Body of pancreas (tissue), 4 donors: ENCODE data around the gene BABAM2. TPM values are rescaled to one million over a fixed set of nuclear protein-coding genes. Genes with fewer than 3 reads are reported as not detected.

Experiments used
- ATAC-seq: fragments of 150-250 bp; one replicate; pipeline ENCODE4 v1.9.1; 2016
- DNase-seq, 4 donors: peaks; one replicate each; pipeline ENCODE4 v3.0.0-alpha.2; 2019
- H3K27ac ChIP-seq, 4 donors: fragments of 200-600 bp; sonication (generic); 1 replicate in 3 of 4; 2 replicates in 1 of 4; pipeline versions ENCODE4 v1.5.1 to v1.6.1; 2016 to 2019; ENCODE audit warnings: mild to moderate bottlenecking in 1 of 4, mixed read lengths in 1 of 4, moderate library complexity in 1 of 4
- H3K27me3 ChIP-seq, 2 donors: fragments of 200-600 bp; sonication (generic); one replicate each; pipeline ENCODE4 v1.6.0; 2016; ENCODE audit warnings: mild to moderate bottlenecking in 1 of 2
- H3K36me3 ChIP-seq, 2 donors: fragments of 200-600 bp; sonication (generic); replicated peaks in 1 of 2; 2 replicates each; pipeline ENCODE4 v1.5.1; 2016; ENCODE audit warnings: low read depth in 2 of 2; ENCODE audit not compliant: insufficient read depth in 1 of 2
- H3K4me1 ChIP-seq: fragments of 200-600 bp; sonication (generic); one replicate; pipeline ENCODE4 v1.6.0; 2016
- H3K4me3 ChIP-seq, 2 donors: fragments of 200-600 bp; sonication (generic); 1 replicate in 1 of 2; 2 replicates in 1 of 2; pipeline ENCODE4 v1.5.1; 2016 to 2019
- H3K9me3 ChIP-seq, 3 donors: fragments of 200-600 bp; sonication (generic); 1 replicate in 2 of 3; 2 replicates in 1 of 3; pipeline ENCODE4 v1.5.1; 2016
- CTCF ChIP-seq, 7 experiments: fragments of 450-650 bp in 4 of 7; fragments of 200-600 bp in 3 of 7; sonication (generic) in 3 of 7; IDR thresholded peaks; one replicate each; pipeline ENCODE4 v1.5.1; 2016 to 2019; ENCODE audit warnings: antibody characterized with exemption in 7 of 7
- POLR2A ChIP-seq, 3 donors: fragments of 450-650 bp; IDR thresholded peaks; one replicate each; pipeline ENCODE4 v1.6.1; 2016; ENCODE audit warnings: antibody characterized with exemption in 3 of 3, mild to moderate bottlenecking in 2 of 3
- WGBS, 2 donors: methylation state at CpG; one replicate each; pipeline ENCODE4 v1.1.5; 2017; 5-methylcytosine and 5-hydroxymethylcytosine counted together
- intact Hi-C: fragments of 100-400 bp; cut with DNase I; formaldehyde crosslinking; loops from one replicate; pipeline ENCODE4 v1.15.1; 2023
- total RNA-seq, 2 donors: library from RNA; depleted of rRNA; stranded (reverse); fragments of >200 nt; gene quantifications; one replicate each; pipeline ENCODE4 v1.1.0, GENCODE V29; 2016

The BABAM2 gene
- total RNA-seq, 2 donors from 2014 or later, result 20.5 to 22.4 TPM

DNA sequence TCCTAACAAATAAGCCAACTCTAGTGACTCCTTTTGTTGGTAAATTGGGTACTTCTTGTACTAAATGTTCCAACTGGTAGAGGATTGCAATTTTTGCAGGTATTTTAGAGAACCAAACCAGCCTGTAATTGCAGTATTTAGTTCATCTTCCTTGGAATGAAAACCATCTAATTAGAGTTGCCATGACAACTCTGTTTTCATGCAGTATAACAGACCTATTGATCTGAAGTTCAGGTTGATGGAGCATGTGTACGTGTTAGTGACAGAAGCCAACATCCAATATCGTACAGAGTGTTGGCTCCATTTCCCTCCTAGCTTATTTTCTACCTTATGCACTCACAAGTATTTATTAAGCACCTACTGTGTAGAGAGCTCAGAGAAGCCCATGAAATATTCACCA is 325.8 kb downstream of the BABAM2 start:
- H3K4me1 ChIP-seq, result peaks cover 5% of the 10 kb centered on the region
- no peak overlapping the region for H3K27ac ChIP-seq
- 55 to 56% methylated on average over 2 of the region's 2 CpGs for WGBS, 2 donors
- ATAC-seq (no peak), DNase-seq (no peak)
- H3K36me3 ChIP-seq, result no peaks in the 10 kb centered on the region
- H3K27me3 ChIP-seq, result no peaks in the 10 kb centered on the region
- intact Hi-C loops, result no loop called here
- H3K4me3 ChIP-seq, result no peak overlapping the region
- H3K9me3 ChIP-seq, result no peaks in the 10 kb centered on the region
- TF ChIP-seq CTCF (IDR thresholded peaks at IDR 0.05) (no peak), POLR2A (IDR thresholded peaks at IDR 0.05) (no peak)

DNA sequence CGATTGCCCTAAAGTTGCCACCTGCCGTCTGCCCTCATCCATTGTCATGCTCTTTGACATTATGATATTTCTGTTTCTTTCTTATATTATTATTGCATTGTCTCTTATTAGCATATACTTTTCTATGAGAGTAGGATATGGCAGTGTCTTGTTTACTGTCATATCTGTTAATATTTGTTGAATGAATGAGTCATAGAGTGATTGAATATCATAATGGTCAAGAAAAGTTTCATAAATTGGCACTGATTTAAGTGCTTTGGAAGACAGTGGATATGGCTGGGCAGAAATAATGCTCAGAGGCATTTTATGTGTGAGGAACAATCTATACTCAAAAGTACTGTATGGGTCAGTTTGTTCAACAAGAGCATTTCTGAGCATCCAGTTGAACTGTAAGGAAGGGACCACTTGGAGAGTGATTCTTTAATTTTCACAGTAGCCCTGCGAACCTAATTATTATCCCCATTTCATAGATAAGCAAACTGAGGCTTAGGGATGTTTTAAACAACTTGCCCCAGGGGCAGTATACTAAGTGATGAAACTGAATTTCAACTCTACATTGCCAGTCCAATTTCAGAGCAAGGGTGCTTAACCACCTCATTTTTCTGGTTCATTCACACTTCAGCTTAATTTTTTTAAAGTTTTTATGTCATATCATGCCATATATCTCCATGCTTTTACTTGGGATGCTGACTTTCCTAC is 326.7 kb downstream of the BABAM2 start:
- 91 to 94% methylated on average over 3 of the region's 3 CpGs for WGBS, 2 donors
- DNase-seq, result no peak
- no peaks in the 10 kb centered on the region for H3K36me3 ChIP-seq
- H3K4me3 ChIP-seq, result no peak overlapping the region
- ATAC-seq, result no peak
- intact Hi-C loops, result no loop called here
- no peaks in the 10 kb centered on the region for H3K27me3 ChIP-seq
- no peak overlapping the region for H3K27ac ChIP-seq
- no peaks in the 10 kb centered on the region for H3K9me3 ChIP-seq
- TF ChIP-seq POLR2A (IDR thresholded peaks at IDR 0.05), result no peak
- no peak for TF ChIP-seq CTCF (IDR thresholded peaks at IDR 0.05)
- H3K4me1 ChIP-seq, result peaks cover 5% of the 10 kb centered on the region

GRCh38 chr2:28219138-28219537 is 328.6 kb downstream of the BABAM2 start:
- H3K27ac ChIP-seq, result no peak overlapping the region
- DNase-seq (no peak), ATAC-seq (no peak)
- no peaks in the 10 kb centered on the region for H3K9me3 ChIP-seq
- peaks cover 5% of the 10 kb centered on the region for H3K4me1 ChIP-seq
- no peaks in the 10 kb centered on the region for H3K27me3 ChIP-seq
- no peak for TF ChIP-seq CTCF (IDR thresholded peaks at IDR 0.05)
- no peak for TF ChIP-seq POLR2A (IDR thresholded peaks at IDR 0.05)
- WGBS, 2 donors, result 92 to 96% methylated on average over 4 of the region's 4 CpGs
- H3K36me3 ChIP-seq, result no peaks in the 10 kb centered on the region
- intact Hi-C loops, result no loop called here
- no peak overlapping the region for H3K4me3 ChIP-seq

DNA sequence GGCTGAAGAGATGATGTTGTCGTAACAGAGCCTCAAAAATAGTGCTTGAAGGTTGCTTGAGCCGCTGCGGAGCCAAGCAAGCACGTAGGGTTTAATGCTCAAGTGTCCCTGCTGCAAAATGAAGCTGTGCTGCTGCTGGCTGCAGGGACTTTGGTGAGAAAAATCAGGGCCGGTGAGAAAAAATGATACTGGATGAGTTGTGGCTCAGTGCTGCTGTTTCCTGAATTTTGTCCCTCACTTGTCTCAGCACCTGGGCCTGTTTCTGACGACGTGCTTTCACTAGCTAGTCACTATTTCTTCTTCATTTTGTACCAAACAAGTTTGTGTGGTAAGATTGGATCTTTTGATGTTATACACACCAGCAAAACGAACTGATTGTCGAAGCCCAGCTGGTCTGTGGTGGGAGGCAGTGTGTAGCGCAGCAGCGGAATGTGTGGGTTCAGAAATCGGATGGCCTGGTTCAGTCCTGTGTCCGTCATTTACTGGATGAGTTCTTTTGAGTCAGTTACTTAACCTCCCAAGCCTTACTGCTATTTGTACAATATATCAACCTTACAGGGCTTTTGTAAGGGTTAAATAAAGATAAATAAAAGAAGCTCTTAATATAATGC is 329.3 kb downstream of the BABAM2 start:
- Histone ChIP-seq H3K36me3 (no peaks in the 10 kb centered on the region), H3K4me3 (no peak overlapping the region), H3K27me3 (no peaks in the 10 kb centered on the region), H3K27ac (no peak overlapping the region), H3K4me1 (peaks cover 5% of the 10 kb centered on the region), H3K9me3 (no peaks in the 10 kb centered on the region)
- DNase-seq (no peak), ATAC-seq (no peak)
- 89% methylated on average over 13 of the region's 13 CpGs for WGBS, 2 donors
- TF ChIP-seq POLR2A (IDR thresholded peaks at IDR 0.05), result no peak
- no peak for TF ChIP-seq CTCF (IDR thresholded peaks at IDR 0.05)
- intact Hi-C loops, result no loop called here
